ENCODE measurements around the gene CPLANE2. TPM values are rescaled to one million over a fixed set of nuclear protein-coding genes. Genes with fewer than 3 reads are reported as not detected.

The CPLANE2 gene
- total RNA-seq, 4 donors from 2014 or later, result 5.2 to 20.4 (median 12.7) TPM

- peaks cover 50% of the 10 kb centered on the region for H3K4me1 ChIP-seq
- TF ChIP-seq POLR2AphosphoS5 (IDR thresholded peaks at IDR 0.05) (no peak), EP300 (IDR thresholded peaks at IDR 0.05) (no peak), POLR2A (IDR thresholded peaks at IDR 0.05) (no peak)
- TF ChIP-seq, protein P1, sequence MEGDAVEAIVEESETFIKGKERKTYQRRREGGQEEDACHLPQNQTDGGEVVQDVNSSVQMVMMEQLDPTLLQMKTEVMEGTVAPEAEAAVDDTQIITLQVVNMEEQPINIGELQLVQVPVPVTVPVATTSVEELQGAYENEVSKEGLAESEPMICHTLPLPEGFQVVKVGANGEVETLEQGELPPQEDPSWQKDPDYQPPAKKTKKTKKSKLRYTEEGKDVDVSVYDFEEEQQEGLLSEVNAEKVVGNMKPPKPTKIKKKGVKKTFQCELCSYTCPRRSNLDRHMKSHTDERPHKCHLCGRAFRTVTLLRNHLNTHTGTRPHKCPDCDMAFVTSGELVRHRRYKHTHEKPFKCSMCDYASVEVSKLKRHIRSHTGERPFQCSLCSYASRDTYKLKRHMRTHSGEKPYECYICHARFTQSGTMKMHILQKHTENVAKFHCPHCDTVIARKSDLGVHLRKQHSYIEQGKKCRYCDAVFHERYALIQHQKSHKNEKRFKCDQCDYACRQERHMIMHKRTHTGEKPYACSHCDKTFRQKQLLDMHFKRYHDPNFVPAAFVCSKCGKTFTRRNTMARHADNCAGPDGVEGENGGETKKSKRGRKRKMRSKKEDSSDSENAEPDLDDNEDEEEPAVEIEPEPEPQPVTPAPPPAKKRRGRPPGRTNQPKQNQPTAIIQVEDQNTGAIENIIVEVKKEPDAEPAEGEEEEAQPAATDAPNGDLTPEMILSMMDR (IDR thresholded peaks at IDR 0.05), result no peak
- DNase-seq (ENCODE audit: low spot score in 2 of 2), result no peak
- H3K4me3 ChIP-seq, result no peak overlapping the region
- no peaks in the 10 kb centered on the region for H3K36me3 ChIP-seq
- no peaks in the 10 kb centered on the region for H3K9me3 ChIP-seq
- H3K27me3 ChIP-seq, result no peaks in the 10 kb centered on the region
- H3K27ac ChIP-seq, result peak overlapping the region; percentile 50
- WGBS, result 77% methylated on average over 5 of the region's 6 CpGs
Measured at GRCh38 chr1:16191916-16192546, 45.0 kb downstream of the CPLANE2 start.

- H3K4me1 ChIP-seq, result peaks cover 50% of the 10 kb centered on the region
- no peak for DNase-seq (ENCODE audit: low spot score in 2 of 2)
- H3K27me3 ChIP-seq, result no peaks in the 10 kb centered on the region
- no peak overlapping the region for H3K4me3 ChIP-seq
- H3K9me3 ChIP-seq, result no peaks in the 10 kb centered on the region
- no peaks in the 10 kb centered on the region for H3K36me3 ChIP-seq
- no CpG with 5 or more reads among the region's 1 CpG for WGBS
- peak overlapping the region; percentile 22 for H3K27ac ChIP-seq
- TF ChIP-seq POLR2A (IDR thresholded peaks at IDR 0.05) (no peak), EP300 (IDR thresholded peaks at IDR 0.05) (no peak), POLR2AphosphoS5 (IDR thresholded peaks at IDR 0.05) (no peak)
- TF ChIP-seq, protein P1 (IDR thresholded peaks at IDR 0.05), result no peak
Measured at GRCh38 chr1:16191309-16191708, 45.7 kb downstream of the CPLANE2 start.

GRCh38 chr1:16189921-16190621, 46.9 kb downstream of the CPLANE2 start:
- peaks cover 48% of the 10 kb centered on the region for H3K4me1 ChIP-seq
- DNase-seq (ENCODE audit: low spot score in 2 of 2), result no peak

DNA sequence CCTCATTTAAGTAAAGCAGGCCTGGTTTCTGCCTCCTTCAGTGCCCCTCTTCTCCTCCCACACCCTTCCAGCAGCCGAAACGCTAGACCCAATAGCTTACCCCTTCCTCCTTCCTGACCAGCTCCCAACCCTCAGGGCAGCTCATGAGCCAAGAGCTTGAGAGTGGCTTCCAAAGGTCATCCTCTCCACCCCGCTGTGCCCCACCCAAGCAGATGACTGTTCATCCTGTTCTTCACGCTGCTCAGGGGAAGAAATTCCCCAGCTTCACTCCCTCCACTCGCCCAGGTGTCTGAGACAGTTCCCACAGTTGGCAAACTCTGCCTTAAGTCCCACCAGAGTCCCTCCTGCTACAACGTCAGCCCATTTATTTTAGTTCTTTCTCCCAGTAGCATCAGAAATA, 48.0 kb downstream of the CPLANE2 start:
- no peaks in the 10 kb centered on the region for H3K9me3 ChIP-seq
- peaks cover 57% of the 10 kb centered on the region for H3K4me1 ChIP-seq
- H3K27ac ChIP-seq, result peak overlapping the region; percentile 69
- 10% methylated on average over 6 of the region's 6 CpGs for WGBS
- TF ChIP-seq, protein P1 (IDR thresholded peaks at IDR 0.05), result no peak
- no peak for TF ChIP-seq POLR2A (IDR thresholded peaks at IDR 0.05)
- H3K4me3 ChIP-seq, result no peak overlapping the region
- no peak for DNase-seq (ENCODE audit: low spot score in 2 of 2)
- no peaks in the 10 kb centered on the region for H3K36me3 ChIP-seq
- no peaks in the 10 kb centered on the region for H3K27me3 ChIP-seq

More at GRCh38 chr1:16189921-16190621, 46.9 kb downstream of the CPLANE2 start:
- WGBS, result 32% methylated on average over 9 of the region's 9 CpGs
- peak overlapping the region; percentile 69 for H3K27ac ChIP-seq
- no peaks in the 10 kb centered on the region for H3K27me3 ChIP-seq
- H3K36me3 ChIP-seq, result no peaks in the 10 kb centered on the region
- no peak overlapping the region for H3K4me3 ChIP-seq
- no peaks in the 10 kb centered on the region for H3K9me3 ChIP-seq
- TF ChIP-seq POLR2AphosphoS5 (IDR thresholded peaks at IDR 0.05), result no peak
- no peak for TF ChIP-seq EP300 (IDR thresholded peaks at IDR 0.05)
- TF ChIP-seq, protein P1 (IDR thresholded peaks at IDR 0.05), result no peak
- no peak for TF ChIP-seq POLR2A (IDR thresholded peaks at IDR 0.05)

DNA sequence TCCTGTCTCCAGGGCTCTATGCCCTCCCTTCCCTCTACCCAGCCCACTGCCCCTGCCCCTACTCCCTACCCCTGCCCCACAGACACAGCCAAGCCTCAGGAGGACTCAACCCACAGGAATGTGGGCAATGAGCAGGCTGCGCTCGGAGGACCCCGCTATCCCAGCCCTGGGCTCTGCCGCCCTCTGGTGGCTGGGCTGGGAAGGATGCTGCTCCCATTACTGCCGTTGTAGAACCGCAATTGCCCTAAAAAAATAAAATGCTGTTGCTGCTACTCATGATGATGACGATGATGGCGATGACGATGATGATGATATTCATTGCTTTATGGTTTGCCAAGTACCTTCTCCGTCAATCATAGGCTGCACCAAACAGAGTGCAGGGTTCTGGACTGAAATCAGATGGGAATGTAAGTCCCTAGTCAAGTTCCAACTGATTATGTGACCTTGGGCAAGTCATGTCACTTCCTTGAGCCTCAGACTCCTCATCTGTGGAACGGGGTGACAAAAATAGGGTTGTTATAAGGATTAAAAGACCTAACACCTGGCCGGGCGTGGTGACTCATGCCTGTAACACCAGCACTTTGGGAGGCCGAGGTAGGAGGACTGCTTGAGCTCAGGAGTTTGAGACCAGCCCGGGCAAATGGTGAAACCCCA, 49.1 kb downstream of the CPLANE2 start:
- H3K4me3 ChIP-seq, result no peak overlapping the region
- TF ChIP-seq POLR2A (IDR thresholded peaks at IDR 0.05) (no peak), EP300 (IDR thresholded peaks at IDR 0.05) (no peak), POLR2AphosphoS5 (IDR thresholded peaks at IDR 0.05) (peak in 1 of 3 donors; percentile 23)
- TF ChIP-seq, protein P1 (IDR thresholded peaks at IDR 0.05), result peak; percentile 92 to 95
- no peaks in the 10 kb centered on the region for H3K27me3 ChIP-seq
- H3K4me1 ChIP-seq, result peaks cover 68% of the 10 kb centered on the region
- WGBS, result 20% methylated on average over 14 of the region's 15 CpGs
- H3K27ac ChIP-seq, result no peak overlapping the region
- no peaks in the 10 kb centered on the region for H3K36me3 ChIP-seq
- no peaks in the 10 kb centered on the region for H3K9me3 ChIP-seq
- DNase-seq (ENCODE audit: low spot score in 2 of 2), result no peak

Measured in suprapubic skin (tissue), 4 donors.